ENCODE data around the gene GLUL. TPM values are rescaled to one million over a fixed set of nuclear protein-coding genes. Genes with fewer than 3 reads are reported as not detected.

Gene GLUL
- total RNA-seq, 1 donor from 2014 or later: 545 TPM

DNA sequence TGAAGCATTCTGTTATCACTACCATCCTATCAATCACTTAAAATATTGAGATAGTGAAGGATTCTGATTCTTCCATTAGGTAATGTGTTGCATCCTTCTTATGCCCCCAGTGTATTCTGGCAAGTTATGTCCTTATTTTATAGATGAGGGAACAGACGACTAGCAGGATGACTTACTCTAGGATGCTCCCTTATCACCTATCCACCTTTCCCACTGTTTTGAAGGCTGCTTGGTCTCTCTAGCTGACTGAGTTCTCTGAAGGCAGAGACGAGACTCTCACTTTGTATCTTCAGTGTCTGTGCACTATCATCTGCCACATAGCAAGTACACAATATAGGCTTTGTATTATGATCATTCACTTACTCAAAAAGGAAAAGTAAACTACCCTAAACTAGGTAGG, 4.0 kb downstream of the GLUL start:
- Mint-ChIP-seq H3K36me3 (peaks cover 64% of the 10 kb centered on the region), H3K4me1 (ENCODE audit: unreplicated experiment) (peaks cover 16% of the 10 kb centered on the region), H3K27me3 (no peaks in the 10 kb centered on the region), H3K27ac (no peak overlapping the region), H3K9me3 (no peaks in the 10 kb centered on the region), H3K4me3 (peak overlapping the region; percentile 25)
- TF ChIP-seq, protein P1, sequence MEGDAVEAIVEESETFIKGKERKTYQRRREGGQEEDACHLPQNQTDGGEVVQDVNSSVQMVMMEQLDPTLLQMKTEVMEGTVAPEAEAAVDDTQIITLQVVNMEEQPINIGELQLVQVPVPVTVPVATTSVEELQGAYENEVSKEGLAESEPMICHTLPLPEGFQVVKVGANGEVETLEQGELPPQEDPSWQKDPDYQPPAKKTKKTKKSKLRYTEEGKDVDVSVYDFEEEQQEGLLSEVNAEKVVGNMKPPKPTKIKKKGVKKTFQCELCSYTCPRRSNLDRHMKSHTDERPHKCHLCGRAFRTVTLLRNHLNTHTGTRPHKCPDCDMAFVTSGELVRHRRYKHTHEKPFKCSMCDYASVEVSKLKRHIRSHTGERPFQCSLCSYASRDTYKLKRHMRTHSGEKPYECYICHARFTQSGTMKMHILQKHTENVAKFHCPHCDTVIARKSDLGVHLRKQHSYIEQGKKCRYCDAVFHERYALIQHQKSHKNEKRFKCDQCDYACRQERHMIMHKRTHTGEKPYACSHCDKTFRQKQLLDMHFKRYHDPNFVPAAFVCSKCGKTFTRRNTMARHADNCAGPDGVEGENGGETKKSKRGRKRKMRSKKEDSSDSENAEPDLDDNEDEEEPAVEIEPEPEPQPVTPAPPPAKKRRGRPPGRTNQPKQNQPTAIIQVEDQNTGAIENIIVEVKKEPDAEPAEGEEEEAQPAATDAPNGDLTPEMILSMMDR (conservative IDR thresholded peaks at IDR 0.05): no peak
- no peak for DNase-seq (ENCODE audit: extremely low spot score, unreplicated experiment)

DNA sequence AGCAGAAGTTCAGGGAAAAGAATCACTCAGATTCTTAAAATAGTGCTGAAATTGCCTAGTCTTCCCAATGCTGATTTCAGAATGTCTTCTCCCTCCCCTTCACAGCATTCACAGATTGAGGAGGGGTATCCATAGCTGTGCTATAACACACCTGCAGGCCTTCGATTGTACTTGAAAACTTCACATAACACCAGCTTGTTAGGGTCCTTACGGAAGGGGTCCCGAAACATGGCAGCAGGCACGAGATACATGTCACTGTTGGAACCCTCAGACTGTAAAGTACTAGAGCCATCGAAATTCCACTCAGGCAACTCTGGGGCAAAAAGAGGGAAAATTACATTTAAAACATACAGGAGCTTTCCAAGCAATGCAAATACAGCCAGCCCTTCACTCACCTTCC, 4.6 kb downstream of the GLUL start:
- no peak for DNase-seq (ENCODE audit: extremely low spot score, unreplicated experiment)
- H3K9me3 Mint-ChIP-seq: no peaks in the 10 kb centered on the region
- H3K4me3 Mint-ChIP-seq: peak overlapping the region; percentile 20
- peaks cover 64% of the 10 kb centered on the region for H3K36me3 Mint-ChIP-seq
- H3K27me3 Mint-ChIP-seq: no peaks in the 10 kb centered on the region
- TF ChIP-seq, protein P1 (conservative IDR thresholded peaks at IDR 0.05): no peak
- no peak overlapping the region for H3K27ac Mint-ChIP-seq
- peaks cover 14% of the 10 kb centered on the region for H3K4me1 Mint-ChIP-seq (ENCODE audit: unreplicated experiment)

DNA sequence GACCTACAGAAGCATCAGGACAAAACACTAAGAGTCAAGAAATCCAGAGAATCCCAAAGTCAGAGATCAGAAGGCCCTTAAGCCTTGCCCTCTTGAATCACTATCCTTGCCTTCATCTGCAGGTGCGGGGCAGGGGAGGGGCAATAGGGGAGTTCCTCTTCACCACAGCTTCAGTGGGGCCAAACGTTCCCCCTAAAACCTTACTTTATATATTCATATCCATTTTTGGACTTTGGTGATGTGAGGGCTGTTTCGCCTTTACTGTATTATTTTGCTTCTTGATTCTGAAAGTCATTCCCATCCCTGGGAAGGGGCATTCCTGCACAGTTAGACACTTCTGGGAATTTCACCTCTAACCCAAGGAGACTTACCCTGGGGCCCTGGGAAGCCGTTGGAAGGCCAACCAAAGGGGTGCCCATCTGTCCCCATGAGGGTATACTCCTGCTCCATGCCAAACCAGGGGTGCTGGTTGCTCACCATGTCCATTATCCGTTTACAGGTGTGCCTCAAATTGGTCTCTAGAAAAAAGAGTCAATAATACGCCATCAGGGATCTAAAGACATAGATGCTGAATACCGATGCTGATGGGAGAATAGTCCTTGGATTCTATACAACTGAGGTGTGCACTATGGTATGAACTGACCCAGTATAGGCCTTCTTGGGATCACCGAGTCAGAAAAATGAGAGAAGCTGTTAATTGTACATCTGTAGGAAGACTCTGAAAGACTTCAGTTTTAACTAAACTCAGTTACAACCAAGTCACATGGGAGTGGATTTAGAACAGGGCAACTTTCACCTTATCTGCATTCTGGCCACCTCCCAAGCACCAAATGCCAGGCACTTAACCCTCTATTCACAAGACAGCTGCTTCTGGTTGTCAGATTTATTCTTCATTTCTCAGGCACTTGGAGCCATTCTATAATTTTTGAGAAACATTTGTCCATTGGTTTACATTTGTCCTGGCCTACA, 5.4 kb downstream of the GLUL start:
- DNase-seq (ENCODE audit: extremely low spot score, unreplicated experiment): no peak
- H3K27ac Mint-ChIP-seq: no peak overlapping the region
- peaks cover 14% of the 10 kb centered on the region for H3K4me1 Mint-ChIP-seq (ENCODE audit: unreplicated experiment)
- H3K9me3 Mint-ChIP-seq: no peaks in the 10 kb centered on the region
- TF ChIP-seq, protein P1 (conservative IDR thresholded peaks at IDR 0.05): no peak
- H3K36me3 Mint-ChIP-seq: peaks cover 68% of the 10 kb centered on the region
- peak overlapping the region; percentile 55 for H3K4me3 Mint-ChIP-seq
- H3K27me3 Mint-ChIP-seq: no peaks in the 10 kb centered on the region

DNA sequence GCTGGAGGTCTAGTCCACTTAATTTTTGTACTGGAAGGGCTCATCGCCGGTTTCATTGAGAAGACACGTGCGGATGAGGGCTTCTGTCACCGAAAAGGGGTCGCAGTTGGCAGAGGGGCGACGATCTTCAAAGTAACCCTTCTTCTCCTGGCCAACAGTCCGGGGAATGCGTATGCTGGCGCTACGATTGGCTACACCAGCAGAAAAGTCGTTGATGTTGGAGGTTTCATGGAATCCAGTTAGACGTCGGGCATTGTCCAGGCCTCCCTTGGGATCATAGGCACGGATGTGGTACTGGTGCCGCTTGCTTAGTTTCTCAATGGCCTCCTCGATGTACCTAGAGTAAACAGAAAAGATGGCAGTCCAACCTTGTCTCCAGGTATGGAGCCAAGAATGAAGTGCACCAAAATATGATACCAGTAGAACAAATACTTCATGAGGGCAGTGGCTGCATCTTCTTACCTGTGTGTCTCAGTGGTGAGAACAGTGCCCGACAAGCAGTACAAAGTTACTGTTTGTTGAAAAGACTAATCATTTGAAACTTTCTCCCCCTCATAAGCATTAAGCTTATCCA, 7.1 kb downstream of the GLUL start:
- Mint-ChIP-seq H3K4me1 (ENCODE audit: unreplicated experiment) (peaks cover 20% of the 10 kb centered on the region), H3K36me3 (peaks cover 61% of the 10 kb centered on the region), H3K9me3 (no peaks in the 10 kb centered on the region), H3K4me3 (no peak overlapping the region), H3K27ac (no peak overlapping the region), H3K27me3 (no peaks in the 10 kb centered on the region)
- DNase-seq (ENCODE audit: extremely low spot score, unreplicated experiment): no peak
- TF ChIP-seq, protein P1 (conservative IDR thresholded peaks at IDR 0.05): no peak

DNA sequence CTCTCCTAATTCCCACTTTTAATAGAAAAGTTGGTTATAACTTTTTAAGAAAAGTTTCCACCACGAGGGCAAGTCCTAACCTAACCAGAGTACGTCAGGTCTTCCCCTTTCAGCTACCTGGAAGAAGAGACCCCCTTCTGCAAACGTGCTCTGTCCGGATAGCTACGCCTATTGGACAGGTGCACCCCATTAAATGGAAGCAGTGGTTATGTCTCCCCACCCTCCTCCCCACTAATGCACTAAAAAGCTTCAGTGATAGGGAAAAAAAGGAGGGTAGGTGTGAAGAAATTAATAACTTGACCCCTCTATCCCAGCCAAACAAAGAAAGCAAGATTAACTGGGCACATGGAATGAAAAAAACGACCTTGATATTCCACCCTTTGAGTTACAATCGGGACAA, 7.7 kb downstream of the GLUL start:
- DNase-seq (ENCODE audit: extremely low spot score, unreplicated experiment): no peak
- peaks cover 56% of the 10 kb centered on the region for H3K36me3 Mint-ChIP-seq
- TF ChIP-seq, protein P1 (conservative IDR thresholded peaks at IDR 0.05): no peak
- no peaks in the 10 kb centered on the region for H3K27me3 Mint-ChIP-seq
- H3K9me3 Mint-ChIP-seq: no peaks in the 10 kb centered on the region
- no peak overlapping the region for H3K4me3 Mint-ChIP-seq
- no peak overlapping the region for H3K27ac Mint-ChIP-seq
- peaks cover 15% of the 10 kb centered on the region for H3K4me1 Mint-ChIP-seq (ENCODE audit: unreplicated experiment)

Data from type B pancreatic cell (in vitro differentiated cells).